GM19035 (cell line): Measurements from ENCODE around the gene HOXD9.
A peak's percentile ranks its signal among the peaks of the same experiment; 100 is the strongest.

ENCODE experiments used
- ATAC-seq: cut with Tn5 transposase; IDR thresholded peaks from one replicate; pipeline ENCODE4 v1.9.1; 2021; ENCODE audit not compliant: unreplicated experiment

The HOXD9 gene

GRCh38 chr2:176137906-176138305, 15.4 kb downstream of the HOXD9 start:
- ATAC-seq = no peak

GRCh38 chr2:176138526-176138922, 16.0 kb downstream of the HOXD9 start:
- no peak for ATAC-seq

GRCh38 chr2:176138923-176139660, 16.6 kb downstream of the HOXD9 start:
- ATAC-seq = no peak

- no peak for ATAC-seq
These were observed 17.4 kb downstream of the HOXD9 start for GRCh38 chr2:176139661-176140512.

GRCh38 chr2:176140513-176141317, 18.2 kb downstream of the HOXD9 start:
- peak; percentile 90 for ATAC-seq

- ATAC-seq = no peak
These were observed 19.8 kb downstream of the HOXD9 start for GRCh38 chr2:176142281-176142680.

- ATAC-seq = no peak
These were observed 22.8 kb downstream of the HOXD9 start for GRCh38 chr2:176145085-176145969.

GRCh38 chr2:176146101-176146500, 23.6 kb downstream of the HOXD9 start:
- ATAC-seq = no peak

- no peak for ATAC-seq
These were observed 24.1 kb downstream of the HOXD9 start for GRCh38 chr2:176146645-176147044.

- no peak for ATAC-seq
These were observed 24.8 kb downstream of the HOXD9 start for GRCh38 chr2:176147210-176147799.

- no peak for ATAC-seq
These were observed 25.4 kb downstream of the HOXD9 start for GRCh38 chr2:176147800-176148496.

GRCh38 chr2:176148751-176149421, 26.4 kb downstream of the HOXD9 start:
- no peak for ATAC-seq

- ATAC-seq = no peak
These were observed 27.0 kb downstream of the HOXD9 start for GRCh38 chr2:176149481-176149938.

GRCh38 chr2:176149939-176150583, 27.5 kb downstream of the HOXD9 start:
- ATAC-seq = no peak

GRCh38 chr2:176150584-176151441, 28.3 kb downstream of the HOXD9 start:
- ATAC-seq = no peak

- no peak for ATAC-seq
These were observed 29.1 kb downstream of the HOXD9 start, which contains the start of gene HOXD4 for GRCh38 chr2:176151442-176152287. HOXD4 (plus strand) TSS chr2:176151550; CDS start chr2:176151634, 84 bp downstream.
